HepG2 (cell line): ENCODE data around the gene HOXA5. TPM values are rescaled to one million over a fixed set of nuclear protein-coding genes. Genes with fewer than 3 reads are reported as not detected.
A peak's percentile ranks its signal among the peaks of the same experiment; 100 is the strongest.

Experiments
- ATF6 ChIP-seq: sonication (generic); formaldehyde crosslinking; conservative IDR thresholded peaks from 2 replicates; pipeline ENCODE4 v1.4.0; 2020; ENCODE audit warnings: missing genetic modification reagents
- DPF2 ChIP-seq: sonication (generic); formaldehyde crosslinking; IDR thresholded peaks from 2 replicates; pipeline ENCODE4 v1.4.0; 2020; ENCODE audit warnings: mild to moderate bottlenecking, low read depth, missing genetic modification reagents, borderline replicate concordance
- KMT2B ChIP-seq: IDR thresholded peaks from 2 replicates; pipeline ENCODE4 v1.6.1; 2016; ENCODE audit warnings: missing genetic modification reagents, missing compliant biosample characterization
- MTF2 ChIP-seq: sonication (generic); formaldehyde crosslinking; IDR thresholded peaks from 2 replicates; pipeline ENCODE4 v1.5.0; 2020; ENCODE audit warnings: missing genetic modification reagents, borderline replicate concordance
- NFE2L1 ChIP-seq: sonication (generic); formaldehyde crosslinking; IDR thresholded peaks from 2 replicates; pipeline ENCODE4 v1.4.0; 2020; ENCODE audit warnings: missing genetic modification reagents, mild to moderate bottlenecking, borderline replicate concordance
- NFKBIZ ChIP-seq: IDR thresholded peaks from 2 replicates; pipeline ENCODE4 v1.6.1; 2018; ENCODE audit warnings: missing genetic modification reagents, missing compliant biosample characterization
- PHF20 ChIP-seq: sonication (generic); formaldehyde crosslinking; IDR thresholded peaks from 2 replicates; pipeline ENCODE4 v1.5.0; 2020; ENCODE audit warnings: mild to moderate bottlenecking, missing genetic modification reagents
- RAD21 ChIP-seq: fragments of 450-650 bp; formaldehyde crosslinking; IDR thresholded peaks from 2 replicates; pipeline ENCODE4 v1.5.0; 2020; ENCODE audit warnings: mild to moderate bottlenecking
- STAT6 ChIP-seq: sonication (generic); formaldehyde crosslinking; IDR thresholded peaks from 2 replicates; pipeline ENCODE4 v1.4.0; 2020; ENCODE audit warnings: missing genetic modification reagents, mild to moderate bottlenecking, borderline replicate concordance
- ZBTB25 ChIP-seq: IDR thresholded peaks from 2 replicates; pipeline ENCODE4 v1.6.1; 2018; ENCODE audit warnings: missing genetic modification reagents
- ZFP82 ChIP-seq: sonication (generic); formaldehyde crosslinking; IDR thresholded peaks from 2 replicates; pipeline ENCODE4 v1.5.1; 2020; ENCODE audit warnings: mild to moderate bottlenecking, missing genetic modification reagents, borderline replicate concordance
- ZNF18 ChIP-seq: sonication (generic); formaldehyde crosslinking; IDR thresholded peaks from 2 replicates; pipeline ENCODE4 v1.8.0; 2022; ENCODE audit warnings: mild to moderate bottlenecking, missing genetic modification reagents; ENCODE audit not compliant: insufficient replicate concordance
- ZNF264 ChIP-seq: sonication (generic); formaldehyde crosslinking; IDR thresholded peaks from 2 replicates; pipeline ENCODE4 v1.4.0; 2020; ENCODE audit warnings: missing genetic modification reagents
- ZNF296 ChIP-seq: sonication (generic); formaldehyde crosslinking; conservative IDR thresholded peaks from 2 replicates; pipeline ENCODE4 v1.5.0; 2020; ENCODE audit warnings: mild to moderate bottlenecking, missing genetic modification reagents
- ZNF530 ChIP-seq: sonication (generic); formaldehyde crosslinking; IDR thresholded peaks from 2 replicates; pipeline ENCODE4 v1.5.0; 2020; ENCODE audit warnings: low read depth, mild to moderate bottlenecking, missing genetic modification reagents
- ZNF710 ChIP-seq: sonication (generic); formaldehyde crosslinking; IDR thresholded peaks from 2 replicates; pipeline ENCODE4 v1.5.0; 2020; ENCODE audit warnings: mild to moderate bottlenecking, missing genetic modification reagents, borderline replicate concordance
- ZSCAN22 ChIP-seq: sonication (generic); formaldehyde crosslinking; IDR thresholded peaks from 2 replicates; pipeline ENCODE4 v1.4.0; 2020; ENCODE audit warnings: mild to moderate bottlenecking, missing genetic modification reagents
- polyA plus RNA-seq, 8 experiments: library from polyadenylated mRNA; depleted of rRNA in 3 of 8; stranded (reverse) in 7 of 8; unstranded in 1 of 8; fragments of >200 nt; fragmentation: Illumina TruSeq in 4 of 8; extraction: Trizol in 4 of 8; gene quantifications; 2 replicates each; pipeline versions ENCODE4 v1.2.1 to v1.2.3, GENCODE V29; 2011 to 2016; ENCODE audit warnings: low read depth in 4 of 8, missing spikeins in 1 of 8, mixed read lengths in 1 of 8; ENCODE audit not compliant: insufficient read depth in 1 of 8
- total RNA-seq, 5 experiments: library from RNA; depleted of rRNA; stranded (reverse); fragments of >200 nt; fragmentation: Illumina TruSeq; extraction: Trizol; gene quantifications; 2 replicates each; pipeline ENCODE4 v1.2.3, GENCODE V29; 2016; ENCODE audit warnings: low read depth in 1 of 5

Gene HOXA5
- total and polyA plus RNA-seq, 2 of the 13 experiments (the other 11 are each of a cell fraction or from before 2014, with no cell fraction given) = 3.2 to 3.6 TPM

GRCh38 chr7:27122077-27122910, 21.2 kb downstream of the HOXA5 start (continued):
- TF ChIP-seq MTF2 (CRISPR knock-in tag) (0 out of 2 replicates have a peak, but pooled peaks have one; percentile 29), ZNF296 (CRISPR knock-in tag) (0 out of 2 replicates have a peak, but pooled peaks have one; percentile 6), RAD21 (CRISPR knock-in tag) (peak; percentile 19; the same call in 1 of the 2 replicates), PHF20 (CRISPR knock-in tag) (0 out of 2 replicates have a peak, but pooled peaks have one; percentile 44), NFE2L1 (no peak), ZNF530 (CRISPR knock-in tag) (no peak), ATF6 (CRISPR knock-in tag) (no peak), ZNF18 (CRISPR knock-in tag) (peak; percentile 25), DPF2 (CRISPR knock-in tag) (no peak; the same call in 1 of the 2 replicates), KMT2B (CRISPR knock-in tag) (no peak; the same call in 1 of the 2 replicates), NFKBIZ (no peak), ZNF264 (CRISPR knock-in tag) (peak; percentile 28; the same call in 1 of the 2 replicates), ZFP82 (CRISPR knock-in tag) (no peak), STAT6 (CRISPR knock-in tag) (no peak; the same call in 1 of the 2 replicates), ZSCAN22 (0 out of 2 replicates have a peak, but pooled peaks have one; percentile 6), ZBTB25 (CRISPR knock-in tag) (peak; percentile 47; the same call in 1 of the 2 replicates), ZNF710 (peak; percentile 54; the same call in 1 of the 2 replicates)
